ENCODE results near the gene GDPGP1. TPM values are rescaled to one million over a fixed set of nuclear protein-coding genes. Genes with fewer than 3 reads are reported as not detected.

GDPGP1 gene
- total RNA-seq = 4.2 and 7.5 TPM in 2 replicates

GRCh38 chr15:90234096-90234988 is at the start of gene GDPGP1:
GDPGP1 (plus strand) TSS chr15:90234209; CDS start chr15:90240909, 6,700 bp downstream.

DNA sequence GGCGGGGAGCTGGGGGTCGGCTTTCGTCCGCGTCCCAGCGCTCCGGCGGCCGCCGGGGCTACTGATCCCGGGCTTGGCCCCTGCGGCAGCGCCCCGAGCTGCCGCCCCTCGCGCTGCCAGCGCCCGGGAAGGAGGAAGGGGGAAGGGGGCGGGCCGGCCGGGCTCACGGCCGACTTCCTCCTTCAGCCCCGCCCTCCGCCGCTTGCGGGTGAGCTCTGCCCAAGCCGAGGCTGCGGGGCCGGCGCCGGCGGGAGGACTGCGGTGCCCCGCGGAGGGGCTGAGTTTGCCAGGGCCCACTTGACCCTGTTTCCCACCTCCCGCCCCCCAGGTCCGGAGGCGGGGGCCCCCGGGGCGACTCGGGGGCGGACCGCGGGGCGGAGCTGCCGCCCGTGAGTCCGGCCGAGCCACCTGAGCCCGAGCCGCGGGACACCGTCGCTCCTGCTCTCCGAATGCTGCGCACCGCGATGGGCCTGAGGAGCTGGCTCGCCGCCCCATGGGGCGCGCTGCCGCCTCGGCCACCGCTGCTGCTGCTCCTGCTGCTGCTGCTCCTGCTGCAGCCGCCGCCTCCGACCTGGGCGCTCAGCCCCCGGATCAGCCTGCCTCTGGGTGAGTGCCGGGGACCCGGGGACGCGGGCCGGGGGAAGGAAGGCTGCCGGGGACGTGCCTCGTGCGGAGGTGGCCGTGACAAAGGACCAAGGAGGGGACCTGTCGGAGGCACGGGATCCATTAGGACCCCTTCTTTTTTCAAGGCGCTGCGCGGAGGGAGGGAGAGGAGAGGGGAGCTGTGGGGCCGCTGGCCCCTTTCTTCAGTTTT is 32.7 kb upstream of the GDPGP1 start, which contains the start of gene SEMA4B:
SEMA4B (plus strand) TSS at position 201 of the 814 bp plus-strand sequence; CDS start at position 450, 249 bp downstream.

DNA sequence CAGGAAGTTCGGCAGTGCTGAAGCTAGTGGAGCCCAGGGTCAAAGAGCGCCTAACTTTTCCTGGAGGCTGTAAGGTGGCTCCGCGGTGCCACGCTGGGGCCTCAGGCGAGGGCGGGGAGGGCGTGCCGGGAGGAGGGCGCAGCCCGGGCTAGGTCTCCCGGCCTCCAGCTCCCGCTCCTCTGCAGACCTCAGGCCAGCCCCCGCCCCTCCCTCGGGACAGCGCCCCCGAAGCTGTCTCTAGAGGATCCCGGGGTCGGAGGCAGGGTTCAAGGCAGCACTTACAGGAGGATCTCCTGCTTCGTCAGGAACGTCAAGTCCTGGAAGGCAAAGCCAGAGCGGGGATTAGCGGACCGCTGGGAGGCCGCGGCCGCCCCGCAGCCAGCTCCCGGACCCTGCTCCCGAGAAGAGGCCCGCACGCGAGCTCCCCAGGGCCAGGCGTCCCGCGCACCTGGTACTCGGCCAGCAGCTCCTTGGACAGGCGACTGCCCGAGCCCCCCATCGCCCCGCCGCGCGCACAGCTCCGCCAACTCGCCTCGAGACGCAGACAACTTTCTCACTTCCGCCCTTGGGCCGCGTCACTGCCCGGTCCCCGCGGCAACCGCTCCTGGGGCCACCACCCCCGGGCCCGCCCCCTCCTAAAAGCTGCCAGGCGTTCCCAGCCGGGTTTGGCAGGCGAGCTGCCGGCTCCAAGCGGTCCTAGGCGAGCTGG is 468 bp upstream of the GDPGP1 start, which contains the start of gene CIB1:
CIB1 (minus strand) TSS at position 555 of the 709 bp plus-strand sequence; CDS start at position 499, 56 bp downstream.

DNA sequence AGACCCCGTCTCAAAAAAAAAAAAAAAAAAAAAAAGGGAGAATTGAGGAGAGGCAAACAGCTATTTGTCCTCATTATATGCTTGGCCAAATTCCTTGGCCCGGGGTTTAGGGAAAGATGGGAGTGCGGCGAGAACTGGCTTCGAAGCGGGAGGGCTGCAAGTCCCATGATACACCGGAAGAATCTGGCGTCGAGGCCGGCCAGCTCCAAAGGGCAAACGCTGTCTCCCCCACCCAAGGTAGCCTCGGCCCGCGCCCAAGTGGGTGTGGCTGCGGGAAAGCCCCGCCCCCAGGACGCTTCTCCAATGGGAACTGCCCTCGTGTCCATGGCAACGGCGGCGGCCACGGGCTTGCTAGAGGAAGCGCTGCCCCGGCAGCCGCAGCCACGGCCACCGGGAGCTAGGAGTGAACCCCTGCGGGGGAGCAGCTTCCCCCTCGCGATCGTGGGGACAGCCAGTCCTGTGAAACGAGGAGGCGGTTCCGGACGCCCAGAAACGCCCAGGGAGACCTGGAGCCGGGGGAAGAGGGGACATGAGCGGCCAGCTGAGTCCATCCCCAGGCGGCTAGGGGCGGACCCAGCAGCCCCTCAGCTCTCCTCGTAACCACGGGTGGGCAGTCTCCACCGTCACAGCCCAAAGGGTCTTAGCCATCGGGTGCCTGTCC is 15.3 kb downstream of the GDPGP1 start, which contains the start of gene TTLL13:
TTLL13 (plus strand) TSS at position 354 of the 661 bp plus-strand sequence. CDS start 1,075 bp downstream, outside the sequence.

GRCh38 chr15:90265271-90266060 is 31.5 kb downstream of the GDPGP1 start, which contains the start of gene NGRN:
NGRN (plus strand) TSS chr15:90265672; CDS start chr15:90265713, 41 bp downstream.

Other genes starting within 250 kb of the GDPGP1 start
- 11.6 and 16.6 TPM in 2 replicates for gene ZNF710, start 232.9 kb upstream of the GDPGP1 start, total RNA-seq
- 60.1 and 67.0 TPM in 2 replicates for gene IDH2, start 131.7 kb upstream of the GDPGP1 start, total RNA-seq
- 95.7 and 141 TPM in 2 replicates for gene SEMA4B, start 32.9 kb upstream of the GDPGP1 start, total RNA-seq
- 51.6 and 59.3 TPM in 2 replicates for gene CIB1, start 268 bp upstream of the GDPGP1 start, total RNA-seq
- 0.08 and 0.11 TPM in 2 replicates for gene TTLL13, start 15.3 kb downstream of the GDPGP1 start, total RNA-seq
- 52.7 and 59.6 TPM in 2 replicates for gene NGRN, start 31.5 kb downstream of the GDPGP1 start, total RNA-seq
- gene ZNF774, start 118.1 kb downstream of the GDPGP1 start, total RNA-seq = 1.7 and 2.9 TPM in 2 replicates
- gene IQGAP1, start 154.0 kb downstream of the GDPGP1 start, total RNA-seq = 153 and 186 TPM in 2 replicates